ENCODE results near the gene TATDN2.

TATDN2 gene

DNA sequence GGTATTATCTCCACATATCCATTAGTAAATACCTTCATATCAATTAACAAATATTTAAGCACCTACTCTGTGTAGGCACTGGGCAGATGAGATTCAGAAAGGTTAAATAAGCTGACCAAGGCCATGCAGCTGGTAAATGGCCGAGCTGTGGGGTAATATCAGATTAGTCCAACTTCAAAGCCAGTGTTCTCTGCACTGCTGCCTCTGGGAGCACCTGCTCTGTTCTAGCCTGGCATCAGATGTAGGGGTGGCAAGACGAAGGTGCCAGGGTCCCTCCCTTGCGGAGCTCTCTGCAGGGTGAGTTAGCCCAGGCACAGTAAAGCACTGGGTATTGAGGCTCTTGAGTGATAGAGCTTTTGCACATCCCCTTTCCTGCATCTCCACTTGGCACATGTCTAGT, 5.5 kb downstream of the TATDN2 start:
- Histone ChIP-seq H3K9me3 (ENCODE audit: insufficient read depth, low read depth, low read length) (no peaks in the 10 kb centered on the region), H3K4ac (ENCODE audit: low read depth, low read length) (no peak overlapping the region), H4K12ac (ENCODE audit: low read depth, low read length) (no peak overlapping the region), H2BK12ac (ENCODE audit: low read length) (no peak overlapping the region), H3K36me3 (ENCODE audit: control insufficient read depth in 1 of 2, insufficient read depth in 2 of 2, low read length in 2 of 2) (peaks cover 15 to 18% of the 10 kb centered on the region in 2 experiments), H2BK5ac (ENCODE audit: low read depth, low read length, poor library complexity) (no peak overlapping the region), H3K4me1 (ENCODE audit: control insufficient read depth in 1 of 2, insufficient read depth in 2 of 2, low read length in 2 of 2) (peaks cover 8% of the 10 kb centered on the region in 2 experiments), H3K4me3 (ENCODE audit: low read depth, low read length) (no peak overlapping the region), H3K79me2 (ENCODE audit: control insufficient read depth, insufficient read depth, low read length, poor library complexity) (peaks cover 7% of the 10 kb centered on the region), H2BK120ac (ENCODE audit: insufficient read depth, low read length, poor library complexity) (no peak overlapping the region), H2AFZ (ENCODE audit: insufficient read depth, low read length, poor library complexity) (no peak overlapping the region), H3K27ac (ENCODE audit: low read depth, low read length) (no peak overlapping the region), H3K27me3 (ENCODE audit: insufficient read depth, low read length) (no peaks in the 10 kb centered on the region), H3K9ac (ENCODE audit: low read length) (no peak overlapping the region), H3K4me2 (ENCODE audit: low read length) (no peak overlapping the region), H3K14ac (ENCODE audit: low read length) (no peak overlapping the region), H3K18ac (ENCODE audit: low read length) (no peak overlapping the region), H3K79me1 (ENCODE audit: low read length) (peaks cover 7% of the 10 kb centered on the region), H4K91ac (ENCODE audit: low read depth, low read length) (no peak overlapping the region), H4K8ac (ENCODE audit: low read depth, low read length) (no peak overlapping the region), H2AK5ac (ENCODE audit: low read length) (no peak overlapping the region), H3K23ac (ENCODE audit: low read length) (no peak overlapping the region)
- DNase-seq, result no peak
- no CpG with 5 or more reads among the region's 3 CpGs for WGBS (ENCODE audit: extremely low coverage, insufficient coverage, insufficient read length)

DNA sequence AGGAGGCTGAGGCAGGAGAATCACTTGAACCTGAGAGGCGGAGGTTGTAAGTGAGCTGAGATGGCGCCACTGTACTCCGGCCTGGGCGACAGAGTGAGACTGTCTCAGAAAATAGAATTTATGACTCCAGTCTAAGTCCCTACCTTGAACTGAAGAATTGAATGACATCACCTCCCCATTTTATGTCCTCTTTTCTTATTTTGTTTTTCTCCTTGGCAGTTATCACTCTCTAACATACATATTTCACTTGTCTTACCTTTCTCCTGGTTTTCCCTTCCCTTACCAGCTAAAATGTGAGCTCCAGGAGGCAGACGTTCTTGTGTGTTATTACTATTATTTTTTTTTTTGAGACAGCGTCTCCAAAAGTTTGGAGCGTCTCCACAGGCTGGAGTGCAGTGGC, 7.6 kb downstream of the TATDN2 start:
- no peak overlapping the region for H3K18ac ChIP-seq (ENCODE audit: low read length)
- no peak overlapping the region for H2BK5ac ChIP-seq (ENCODE audit: low read depth, low read length, poor library complexity)
- no peak overlapping the region for H3K4me3 ChIP-seq (ENCODE audit: low read depth, low read length)
- no peak overlapping the region for H4K12ac ChIP-seq (ENCODE audit: low read depth, low read length)
- H3K36me3 ChIP-seq (ENCODE audit: control insufficient read depth in 1 of 2, insufficient read depth in 2 of 2, low read length in 2 of 2), result peaks cover 19 to 26% of the 10 kb centered on the region in 2 experiments
- no peaks in the 10 kb centered on the region for H3K9me3 ChIP-seq (ENCODE audit: insufficient read depth, low read depth, low read length)
- no peak for DNase-seq
- H2AFZ ChIP-seq (ENCODE audit: insufficient read depth, low read length, poor library complexity), result no peak overlapping the region
- no peak overlapping the region for H3K27ac ChIP-seq (ENCODE audit: low read depth, low read length)
- H3K4ac ChIP-seq (ENCODE audit: low read depth, low read length), result no peak overlapping the region
- no peak overlapping the region for H3K4me2 ChIP-seq (ENCODE audit: low read length)
- no peaks in the 10 kb centered on the region for H3K79me1 ChIP-seq (ENCODE audit: low read length)
- no peak overlapping the region for H4K91ac ChIP-seq (ENCODE audit: low read depth, low read length)
- no peak overlapping the region for H2AK5ac ChIP-seq (ENCODE audit: low read length)
- H3K23ac ChIP-seq (ENCODE audit: low read length), result no peak overlapping the region
- WGBS (ENCODE audit: extremely low coverage, insufficient coverage, insufficient read length), result no CpG with 5 or more reads among the region's 7 CpGs
- no peak overlapping the region for H2BK120ac ChIP-seq (ENCODE audit: insufficient read depth, low read length, poor library complexity)
- H3K79me2 ChIP-seq (ENCODE audit: control insufficient read depth, insufficient read depth, low read length, poor library complexity), result no peaks in the 10 kb centered on the region
- H2BK12ac ChIP-seq (ENCODE audit: low read length), result no peak overlapping the region
- no peak overlapping the region for H4K8ac ChIP-seq (ENCODE audit: low read depth, low read length)
- no peak overlapping the region for H3K14ac ChIP-seq (ENCODE audit: low read length)
- no peaks in the 10 kb centered on the region for H3K4me1 ChIP-seq (ENCODE audit: control insufficient read depth in 1 of 2, insufficient read depth in 2 of 2, low read length in 2 of 2)
- no peaks in the 10 kb centered on the region for H3K27me3 ChIP-seq (ENCODE audit: insufficient read depth, low read length)
- H3K9ac ChIP-seq (ENCODE audit: low read length), result no peak overlapping the region

- no CpG with 5 or more reads among the region's 7 CpGs for WGBS (ENCODE audit: extremely low coverage, insufficient coverage, insufficient read length)
- H2BK5ac ChIP-seq (ENCODE audit: low read depth, low read length, poor library complexity), result no peak overlapping the region
- no peak overlapping the region for H3K4ac ChIP-seq (ENCODE audit: low read depth, low read length)
- no peak overlapping the region for H2BK120ac ChIP-seq (ENCODE audit: insufficient read depth, low read length, poor library complexity)
- H4K91ac ChIP-seq (ENCODE audit: low read depth, low read length), result no peak overlapping the region
- no peak overlapping the region for H3K27ac ChIP-seq (ENCODE audit: low read depth, low read length)
- H3K4me1 ChIP-seq (ENCODE audit: control insufficient read depth in 1 of 2, insufficient read depth in 2 of 2, low read length in 2 of 2), result no peaks in the 10 kb centered on the region
- H3K9me3 ChIP-seq (ENCODE audit: insufficient read depth, low read depth, low read length), result no peaks in the 10 kb centered on the region
- H2AK5ac ChIP-seq (ENCODE audit: low read length), result no peak overlapping the region
- no peak overlapping the region for H3K9ac ChIP-seq (ENCODE audit: low read length)
- no peak overlapping the region for H3K23ac ChIP-seq (ENCODE audit: low read length)
- no peaks in the 10 kb centered on the region for H3K79me1 ChIP-seq (ENCODE audit: low read length)
- no peak overlapping the region for H3K4me3 ChIP-seq (ENCODE audit: low read depth, low read length)
- H3K36me3 ChIP-seq (ENCODE audit: control insufficient read depth in 1 of 2, insufficient read depth in 2 of 2, low read length in 2 of 2), result peaks cover 11 to 21% of the 10 kb centered on the region in 2 experiments
- H3K14ac ChIP-seq (ENCODE audit: low read length), result no peak overlapping the region
- no peak overlapping the region for H2BK12ac ChIP-seq (ENCODE audit: low read length)
- H2AFZ ChIP-seq (ENCODE audit: insufficient read depth, low read length, poor library complexity), result no peak overlapping the region
- H3K18ac ChIP-seq (ENCODE audit: low read length), result no peak overlapping the region
- H4K8ac ChIP-seq (ENCODE audit: low read depth, low read length), result no peak overlapping the region
- H3K79me2 ChIP-seq (ENCODE audit: control insufficient read depth, insufficient read depth, low read length, poor library complexity), result no peaks in the 10 kb centered on the region
- H3K4me2 ChIP-seq (ENCODE audit: low read length), result no peak overlapping the region
- H4K12ac ChIP-seq (ENCODE audit: low read depth, low read length), result no peak overlapping the region
- DNase-seq, result no peak
- no peaks in the 10 kb centered on the region for H3K27me3 ChIP-seq (ENCODE audit: insufficient read depth, low read length)
Observed at GRCh38 chr3:10259036-10259435, 10.8 kb downstream of the TATDN2 start.

GRCh38 chr3:10259798-10260197, 11.5 kb downstream of the TATDN2 start:
- Histone ChIP-seq H3K18ac (ENCODE audit: low read length) (no peak overlapping the region), H4K8ac (ENCODE audit: low read depth, low read length) (no peak overlapping the region), H3K9ac (ENCODE audit: low read length) (no peak overlapping the region), H3K27me3 (ENCODE audit: insufficient read depth, low read length) (no peaks in the 10 kb centered on the region), H3K23ac (ENCODE audit: low read length) (no peak overlapping the region), H3K4ac (ENCODE audit: low read depth, low read length) (no peak overlapping the region), H3K79me1 (ENCODE audit: low read length) (no peaks in the 10 kb centered on the region), H2BK120ac (ENCODE audit: insufficient read depth, low read length, poor library complexity) (no peak overlapping the region), H3K14ac (ENCODE audit: low read length) (no peak overlapping the region), H4K12ac (ENCODE audit: low read depth, low read length) (no peak overlapping the region), H4K91ac (ENCODE audit: low read depth, low read length) (no peak overlapping the region), H3K4me3 (ENCODE audit: low read depth, low read length) (no peak overlapping the region), H2BK12ac (ENCODE audit: low read length) (no peak overlapping the region), H2AK5ac (ENCODE audit: low read length) (no peak overlapping the region), H3K9me3 (ENCODE audit: insufficient read depth, low read depth, low read length) (no peaks in the 10 kb centered on the region), H3K4me1 (ENCODE audit: control insufficient read depth in 1 of 2, insufficient read depth in 2 of 2, low read length in 2 of 2) (no peaks in the 10 kb centered on the region), H3K36me3 (ENCODE audit: control insufficient read depth in 1 of 2, insufficient read depth in 2 of 2, low read length in 2 of 2) (peaks cover 11 to 18% of the 10 kb centered on the region in 2 experiments), H2AFZ (ENCODE audit: insufficient read depth, low read length, poor library complexity) (no peak overlapping the region), H3K27ac (ENCODE audit: low read depth, low read length) (no peak overlapping the region), H2BK5ac (ENCODE audit: low read depth, low read length, poor library complexity) (no peak overlapping the region), H3K79me2 (ENCODE audit: control insufficient read depth, insufficient read depth, low read length, poor library complexity) (no peaks in the 10 kb centered on the region), H3K4me2 (ENCODE audit: low read length) (no peak overlapping the region)
- DNase-seq, result no peak
- WGBS (ENCODE audit: extremely low coverage, insufficient coverage, insufficient read length), result no CpG with 5 or more reads among the region's 4 CpGs
